Stimulated activated CD4-positive, alpha-beta T cell treated with anti-CD3 and anti-CD28 coated beads, Interleukin-1b, Interleukin-23, amount 100 ng/mL, for 4 hours (primary cell): Measurements from ENCODE around the gene COL9A3.
"Not testable (repeated sequence)": the region's sequence is repeated elsewhere in the genome, so short reads cannot be mapped to it uniquely, and the experiment has no call there.

ENCODE experiments used
- DNase-seq, 2 donors: peaks; one replicate each; pipeline ENCODE4 v3.0.0-alpha.2; 2020; ENCODE audit warnings: low read depth in 2 of 2

COL9A3 gene

GRCh38 chr20:62856931-62857619 lies 40.2 kb downstream of the COL9A3 start:
- DNase-seq: no peak

GRCh38 chr20:62858058-62858830 lies 41.4 kb downstream of the COL9A3 start:
- DNase-seq: no peak

- no peak for DNase-seq
Observed at GRCh38 chr20:62859721-62860120, 42.9 kb downstream of the COL9A3 start.

GRCh38 chr20:62860391-62860923 lies 43.6 kb downstream of the COL9A3 start:
- DNase-seq: no peak

GRCh38 chr20:62860924-62861691 lies 44.3 kb downstream of the COL9A3 start:
- DNase-seq: peak in 1 of 2 donors; percentile 22

- DNase-seq: peak; percentile 95
Observed at GRCh38 chr20:62861726-62862336, 45.0 kb downstream of the COL9A3 start, which contains the start of gene TCFL5. Gene TCFL5 (minus strand): TSS chr20:62861822. CDS start chr20:62861670, 152 bp downstream.

GRCh38 chr20:62864207-62864606 lies 47.4 kb downstream of the COL9A3 start:
- DNase-seq: no peak

GRCh38 chr20:62872184-62872847 lies 55.5 kb downstream of the COL9A3 start:
- no peak for DNase-seq

GRCh38 chr20:62872862-62873261 lies 56.0 kb downstream of the COL9A3 start:
- DNase-seq: no peak

GRCh38 chr20:62873280-62873679 lies 56.4 kb downstream of the COL9A3 start:
- no peak for DNase-seq

GRCh38 chr20:62873681-62874031 lies 56.8 kb downstream of the COL9A3 start:
- DNase-seq: not testable (repeated sequence)

GRCh38 chr20:62874964-62875344 lies 58.1 kb downstream of the COL9A3 start:
- DNase-seq: no peak

GRCh38 chr20:62875419-62876361 lies 58.8 kb downstream of the COL9A3 start:
- no peak for DNase-seq

GRCh38 chr20:62876501-62876901 lies 59.7 kb downstream of the COL9A3 start:
- DNase-seq: no peak

GRCh38 chr20:62876902-62877816 lies 60.3 kb downstream of the COL9A3 start:
- DNase-seq: no peak

- no peak for DNase-seq
Observed at GRCh38 chr20:62878244-62879038, 61.6 kb downstream of the COL9A3 start.

- no peak for DNase-seq
Observed at GRCh38 chr20:62879275-62880146, 62.7 kb downstream of the COL9A3 start.
